ENCODE measurements around the gene BCAR1. TPM values are rescaled to one million over a fixed set of nuclear protein-coding genes. Genes with fewer than 3 reads are reported as not detected.

BCAR1 gene
- total RNA-seq (under 1 TPM in 1 of 2 experiments, not detected in 1; 0.30 TPM), polyA plus RNA-seq (not detected), total RNA-seq (0 to 0.84 (median 0.17) reads per million in 6 experiments)

- no peak within 1 kb of the TSS for H3K27ac Mint-ChIP-seq
- no peak for DNase-seq
Measured at GRCh38 chr16:75251280-75252048, at the start of gene BCAR1. BCAR1 (minus strand) TSS chr16:75251624; CDS start chr16:75251482, 142 bp downstream.

GRCh38 chr16:75298267-75298666, 46.8 kb upstream of the BCAR1 start:
- Mint-ChIP-seq H3K27me3 (peaks cover 0 to 12% (median 10%) of the 10 kb centered on the region in 5 donors), H3K27ac (peak overlapping the region in 1 of 10 donors; percentile 8), H3K9me3 (no peaks in the 10 kb centered on the region), H3K4me3 (no peak overlapping the region), H3K4me1 (peaks cover 0 to 5% (median 0%) of the 10 kb centered on the region in 4 donors), H3K36me3 (peaks cover 40 to 95% (median 69%) of the 10 kb centered on the region in 3 donors)
- ATAC-seq: no peak
- POLR2A ChIA-PET: no interaction called here
- no peak for DNase-seq

More at GRCh38 chr16:75251280-75252048, at the start of gene BCAR1:
- Mint-ChIP-seq H3K36me3 (peaks cover 0 to 2% (median 0%) of the 10 kb centered on the region in 3 donors), H3K27me3 (peaks cover 10 to 84% (median 38%) of the 10 kb centered on the region in 5 donors), H3K4me1 (peaks cover 3 to 16% (median 12%) of the 10 kb centered on the region in 4 donors), H3K9me3 (no peaks in the 10 kb centered on the region), H3K4me3 (peak within 1 kb of the TSS; percentile 60 to 83 (median 72))
- POLR2A ChIA-PET: no interaction called here
- peak; percentile 48 to 70 for ATAC-seq

- Mint-ChIP-seq H3K36me3 (peaks cover 46 to 99% (median 74%) of the 10 kb centered on the region in 3 donors), H3K27ac (no peak overlapping the region), H3K4me3 (peak overlapping the region in 1 of 10 donors; percentile 8), H3K4me1 (peaks cover 0 to 5% (median 0%) of the 10 kb centered on the region in 4 donors), H3K27me3 (peaks cover 3 to 14% (median 10%) of the 10 kb centered on the region in 5 donors), H3K9me3 (no peaks in the 10 kb centered on the region)
- no peak for DNase-seq
- ATAC-seq: no peak
- POLR2A ChIA-PET: no interaction called here
Measured at GRCh38 chr16:75296606-75297005, 45.2 kb upstream of the BCAR1 start.

GRCh38 chr16:75294773-75295459, 43.5 kb upstream of the BCAR1 start:
- H3K9me3 Mint-ChIP-seq: no peaks in the 10 kb centered on the region
- POLR2A ChIA-PET: no interaction called here
- no peak overlapping the region for H3K27ac Mint-ChIP-seq
- peaks cover 44 to 94% (median 67%) of the 10 kb centered on the region in 3 donors for H3K36me3 Mint-ChIP-seq
- no peak overlapping the region for H3K4me3 Mint-ChIP-seq
- H3K27me3 Mint-ChIP-seq: peaks cover 3 to 26% (median 14%) of the 10 kb centered on the region in 5 donors
- no peak for ATAC-seq
- peaks cover 0 to 6% (median 0%) of the 10 kb centered on the region in 4 donors for H3K4me1 Mint-ChIP-seq
- no peak for DNase-seq

- H3K36me3 Mint-ChIP-seq: peaks cover 38 to 83% (median 57%) of the 10 kb centered on the region in 3 donors
- POLR2A ChIA-PET: interaction anchor here (1.0 kb wide), 1 partner anchor 12 kb away, joined by 3 read pairs; no protein-coding TSS in a partner anchor
- no peak overlapping the region for H3K27ac Mint-ChIP-seq
- H3K4me3 Mint-ChIP-seq: no peak overlapping the region
- H3K4me1 Mint-ChIP-seq: peaks cover 6 to 10% (median 8%) of the 10 kb centered on the region in 4 donors
- ATAC-seq (no peak), DNase-seq (no peak)
- peaks cover 7 to 25% (median 10%) of the 10 kb centered on the region in 5 donors for H3K27me3 Mint-ChIP-seq
- no peaks in the 10 kb centered on the region for H3K9me3 Mint-ChIP-seq
Measured at GRCh38 chr16:75293772-75294171, 42.3 kb upstream of the BCAR1 start.

GRCh38 chr16:75293173-75293572, 41.7 kb upstream of the BCAR1 start:
- Mint-ChIP-seq H3K27ac (no peak overlapping the region), H3K36me3 (peaks cover 35 to 82% (median 51%) of the 10 kb centered on the region in 3 donors), H3K4me3 (no peak overlapping the region), H3K4me1 (peaks cover 12 to 16% (median 13%) of the 10 kb centered on the region in 4 donors), H3K27me3 (peaks cover 13 to 31% (median 16%) of the 10 kb centered on the region in 5 donors), H3K9me3 (no peaks in the 10 kb centered on the region)
- ATAC-seq (no peak), DNase-seq (no peak)
- POLR2A ChIA-PET: no interaction called here

- DNase-seq: no peak
- H3K4me3 Mint-ChIP-seq: no peak overlapping the region
- no peak overlapping the region for H3K27ac Mint-ChIP-seq
- peaks cover 31 to 77% (median 46%) of the 10 kb centered on the region in 3 donors for H3K36me3 Mint-ChIP-seq
- peaks cover 12 to 21% (median 15%) of the 10 kb centered on the region in 4 donors for H3K4me1 Mint-ChIP-seq
- H3K9me3 Mint-ChIP-seq: no peaks in the 10 kb centered on the region
- H3K27me3 Mint-ChIP-seq: peaks cover 14 to 35% (median 17%) of the 10 kb centered on the region in 5 donors
- ATAC-seq: no peak
- POLR2A ChIA-PET: no interaction called here
Measured at GRCh38 chr16:75292691-75293090, 41.3 kb upstream of the BCAR1 start.

- Mint-ChIP-seq H3K36me3 (peaks cover 38 to 52% (median 51%) of the 10 kb centered on the region in 3 donors), H3K27ac (no peak overlapping the region), H3K9me3 (peaks cover 0 to 1% (median 0%) of the 10 kb centered on the region in 9 donors), H3K27me3 (peaks cover 25 to 60% (median 29%) of the 10 kb centered on the region in 5 donors), H3K4me3 (peak overlapping the region in 6 of 10 donors; percentile 42 to 82 (median 73)), H3K4me1 (peaks cover 10 to 27% (median 15%) of the 10 kb centered on the region in 4 donors)
- POLR2A ChIA-PET: no interaction called here
- DNase-seq: no peak
- ATAC-seq: no peak
Measured at GRCh38 chr16:75289189-75289588, 37.8 kb upstream of the BCAR1 start.

- Mint-ChIP-seq H3K4me3 (peak overlapping the region; percentile 28 to 88 (median 73)), H3K27me3 (peaks cover 25 to 60% (median 27%) of the 10 kb centered on the region in 5 donors), H3K27ac (peak overlapping the region in 6 of 10 donors; percentile 12 to 90 (median 75)), H3K9me3 (peaks cover 0 to 1% (median 0%) of the 10 kb centered on the region in 9 donors), H3K36me3 (peaks cover 34 to 47% (median 47%) of the 10 kb centered on the region in 3 donors), H3K4me1 (peaks cover 10 to 27% (median 15%) of the 10 kb centered on the region in 4 donors)
- DNase-seq (peak; percentile 21 to 83 (median 74)), ATAC-seq (peak; percentile 97 to 100)
- POLR2A ChIA-PET: interaction anchor here (0.6 kb wide), 1 partner anchor 23 kb away, joined by 3 read pairs; no protein-coding TSS in a partner anchor
Measured at GRCh38 chr16:75288596-75289120, 37.2 kb upstream of the BCAR1 start.

- peaks cover 29 to 43% (median 42%) of the 10 kb centered on the region in 3 donors for H3K36me3 Mint-ChIP-seq
- ATAC-seq: no peak
- H3K27ac Mint-ChIP-seq: peak overlapping the region in 6 of 10 donors; percentile 12 to 90 (median 75)
- no peak for DNase-seq
- POLR2A ChIA-PET: interaction anchor here (0.6 kb wide), 1 partner anchor 23 kb away, joined by 3 read pairs; no protein-coding TSS in a partner anchor
- H3K4me3 Mint-ChIP-seq: peak overlapping the region; percentile 28 to 88 (median 73)
- peaks cover 0 to 1% (median 0%) of the 10 kb centered on the region in 9 donors for H3K9me3 Mint-ChIP-seq
- peaks cover 10 to 27% (median 15%) of the 10 kb centered on the region in 4 donors for H3K4me1 Mint-ChIP-seq
- H3K27me3 Mint-ChIP-seq: peaks cover 25 to 60% (median 27%) of the 10 kb centered on the region in 5 donors
Measured at GRCh38 chr16:75288181-75288580, 36.8 kb upstream of the BCAR1 start.

- DNase-seq (no peak), ATAC-seq (no peak)
- Mint-ChIP-seq H3K9me3 (peaks cover 0 to 1% (median 0%) of the 10 kb centered on the region in 9 donors), H3K36me3 (peaks cover 24 to 38% (median 38%) of the 10 kb centered on the region in 3 donors), H3K27me3 (peaks cover 25 to 60% (median 27%) of the 10 kb centered on the region in 5 donors), H3K4me1 (peaks cover 10 to 27% (median 15%) of the 10 kb centered on the region in 4 donors), H3K4me3 (peak overlapping the region in 1 of 10 donors; percentile 82), H3K27ac (no peak overlapping the region)
- POLR2A ChIA-PET: no interaction called here
Measured at GRCh38 chr16:75287708-75288107, 36.3 kb upstream of the BCAR1 start.

GRCh38 chr16:75286389-75286788, 35.0 kb upstream of the BCAR1 start:
- Mint-ChIP-seq H3K4me3 (no peak overlapping the region), H3K36me3 (peaks cover 13 to 30% (median 24%) of the 10 kb centered on the region in 3 donors), H3K9me3 (peaks cover 0 to 1% (median 0%) of the 10 kb centered on the region in 9 donors), H3K27me3 (peaks cover 21 to 67% (median 26%) of the 10 kb centered on the region in 5 donors), H3K4me1 (peaks cover 10 to 27% (median 15%) of the 10 kb centered on the region in 4 donors), H3K27ac (no peak overlapping the region)
- ATAC-seq (no peak), DNase-seq (no peak)
- POLR2A ChIA-PET: no interaction called here

Measured in naive thymus-derived CD8-positive, alpha-beta T cell (primary cell).